ENCODE data around the gene C12orf75. TPM values are rescaled to one million over a fixed set of nuclear protein-coding genes. Genes with fewer than 3 reads are reported as not detected.

Gene C12orf75
- 125 to 140 TPM (median 132 TPM) in 5 replicates for total RNA-seq (2022; extraction: Qiagen RNA extraction; ENCODE audit: low read depth)

DNA sequence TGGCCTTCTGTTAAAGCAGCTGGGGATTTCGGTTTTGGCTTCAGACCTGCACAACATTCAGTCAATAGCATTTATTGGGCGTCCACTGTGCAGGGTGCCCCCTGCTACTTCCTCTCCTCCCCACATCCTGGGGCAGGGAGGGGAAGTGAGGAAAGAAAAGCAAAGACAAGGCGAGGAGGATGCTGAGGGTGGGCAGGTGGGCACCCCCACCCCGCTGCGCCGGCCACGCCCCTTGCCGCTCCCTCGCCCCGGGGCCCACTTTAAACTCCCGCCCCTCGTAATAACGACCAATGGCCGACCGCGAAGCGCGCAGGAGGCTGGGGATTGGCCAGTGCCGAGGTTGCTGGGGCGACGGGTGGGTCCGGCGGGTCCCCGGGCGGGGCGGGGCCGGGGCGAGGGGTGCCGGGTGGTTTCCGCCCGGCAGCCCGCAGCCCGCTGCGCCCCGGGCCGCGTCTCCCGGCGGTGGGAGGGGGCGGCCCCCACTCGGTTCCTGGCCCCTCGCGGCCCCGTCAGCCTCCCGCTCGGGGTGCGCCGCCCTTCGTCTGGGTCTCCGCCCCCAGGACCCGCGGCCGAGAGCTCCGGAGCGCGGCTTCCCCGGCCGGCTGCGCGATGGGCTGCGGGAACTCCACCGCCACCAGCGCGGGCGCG is at the start of gene C12orf75:
Gene C12orf75 (plus strand): TSS at position 409 of the 648 bp plus-strand sequence. CDS start 201 bp downstream, at position 610.

Other genes with a start within 250 kb of the C12orf75 start
- gene ALDH1L2, start 246.2 kb upstream of the C12orf75 start, total RNA-seq (2022; extraction: Qiagen RNA extraction; ENCODE audit: low read depth): 2.7 to 3.7 TPM (median 3.6 TPM) in 5 replicates
- 15.5 to 26.3 TPM (median 24.2 TPM) in 5 replicates for gene WASHC4, start 223.0 kb upstream of the C12orf75 start, total RNA-seq (2022; extraction: Qiagen RNA extraction; ENCODE audit: low read depth)
- 21.3 to 28.8 TPM (median 22.9 TPM) in 5 replicates for gene APPL2, start 94.5 kb upstream of the C12orf75 start, total RNA-seq (2022; extraction: Qiagen RNA extraction; ENCODE audit: low read depth)